Neuronal stem cell (in vitro differentiated cells): ENCODE measurements around the gene PADI1.
A peak's percentile ranks its signal among the peaks of the same experiment; 100 is the strongest.

Experiments used
- DNase-seq: peaks from one replicate; pipeline ENCODE4 v3.0.0-alpha.2; 2013; ENCODE audit warnings: low spot score
- H2AFZ ChIP-seq: one replicate; pipeline ENCODE4 v1.6.1; 2013; ENCODE audit warnings: mild to moderate bottlenecking, low read length, inconsistent platforms
- H2AK5ac ChIP-seq: 2 replicates; pipeline ENCODE4 v1.6.1; 2013; ENCODE audit warnings: low read depth, mild to moderate bottlenecking, inconsistent platforms, low read length, moderate library complexity, mixed read lengths
- H2BK120ac ChIP-seq: 2 replicates; pipeline ENCODE4 v1.6.1; 2013; ENCODE audit warnings: low read depth, mild to moderate bottlenecking, inconsistent platforms, low read length, moderate library complexity, mixed read lengths
- H2BK12ac ChIP-seq: one replicate; pipeline ENCODE4 v1.6.1; 2013; ENCODE audit warnings: low read length, inconsistent platforms
- H2BK15ac ChIP-seq: 2 replicates; pipeline ENCODE4 v1.6.1; 2013; ENCODE audit warnings: mild to moderate bottlenecking, low read length, inconsistent platforms, mixed read lengths
- H2BK5ac ChIP-seq: one replicate; pipeline ENCODE4 v1.6.1; 2013; ENCODE audit warnings: inconsistent platforms, mild to moderate bottlenecking, low read length, moderate library complexity
- H3K14ac ChIP-seq: one replicate; pipeline ENCODE4 v1.6.1; 2013; ENCODE audit warnings: low read length, inconsistent platforms
- H3K18ac ChIP-seq: 2 replicates; pipeline ENCODE4 v1.6.1; 2013; ENCODE audit warnings: low read length, inconsistent platforms
- H3K23ac ChIP-seq: 2 replicates; pipeline ENCODE4 v1.6.1; 2013; ENCODE audit warnings: low read depth, mild to moderate bottlenecking, mixed read lengths, low read length, inconsistent platforms; ENCODE audit not compliant: poor library complexity
- H3K27ac ChIP-seq: replicated peaks from 3 replicates; pipeline ENCODE4 v1.5.1; 2013; ENCODE audit warnings: low read length, inconsistent platforms
- H3K27me3 ChIP-seq, 3 experiments: 2 replicates each; pipeline ENCODE4 v1.6.1; 2013; ENCODE audit warnings: low read length in 3 of 3, mild to moderate bottlenecking in 2 of 3, inconsistent platforms in 1 of 3, low read depth in 1 of 3, mixed read lengths in 1 of 3, moderate library complexity in 1 of 3; ENCODE audit not compliant: control insufficient read depth in 3 of 3, insufficient read depth in 3 of 3
- H3K36me3 ChIP-seq, 2 donors: replicated peaks in 1 of 2; 2 replicates each; pipeline ENCODE4 v1.6.1; 2013; ENCODE audit warnings: low read length in 2 of 2; ENCODE audit not compliant: control insufficient read depth in 2 of 2, insufficient read depth in 2 of 2
- H3K4ac ChIP-seq: 2 replicates; pipeline ENCODE4 v1.6.1; 2013; ENCODE audit warnings: inconsistent platforms, mild to moderate bottlenecking, low read length, moderate library complexity
- H3K4me1 ChIP-seq, 2 donors: 1 replicate in 1 of 2; 2 replicates in 1 of 2; pipeline ENCODE4 v1.6.1; 2013; ENCODE audit warnings: low read length in 2 of 2, low read depth in 1 of 2; ENCODE audit not compliant: control insufficient read depth in 2 of 2, insufficient read depth in 1 of 2
- H3K4me2 ChIP-seq: one replicate; pipeline ENCODE4 v1.6.1; 2013; ENCODE audit warnings: mild to moderate bottlenecking, low read length, inconsistent platforms; ENCODE audit not compliant: insufficient read depth, poor library complexity, severe bottlenecking
- H3K4me3 ChIP-seq, 2 donors: 2 replicates each; pipeline ENCODE4 v1.5.1; 2013; ENCODE audit warnings: low read length in 2 of 2, mild to moderate bottlenecking in 2 of 2, inconsistent platforms in 1 of 2, moderate library complexity in 1 of 2
- H3K79me1 ChIP-seq: one replicate; pipeline ENCODE4 v1.6.1; 2013; ENCODE audit warnings: low read depth, mild to moderate bottlenecking, inconsistent platforms, low read length, moderate library complexity
- H3K9ac ChIP-seq: one replicate; pipeline ENCODE4 v1.6.1; 2013; ENCODE audit warnings: mild to moderate bottlenecking, low read depth, low read length, inconsistent platforms; ENCODE audit not compliant: poor library complexity
- H3K9me3 ChIP-seq, 2 donors: replicated peaks in 1 of 2; 2 replicates each; pipeline versions ENCODE3 to v1.6.1; 2013; ENCODE audit warnings: low read length in 2 of 2, mild to moderate bottlenecking in 2 of 2, inconsistent platforms in 1 of 2, low read depth in 1 of 2, mixed read lengths in 1 of 2, moderate library complexity in 1 of 2; ENCODE audit not compliant: control insufficient read depth in 2 of 2, insufficient read depth in 1 of 2
- H4K8ac ChIP-seq: one replicate; pipeline ENCODE4 v1.6.1; 2013; ENCODE audit warnings: low read depth, mild to moderate bottlenecking, inconsistent platforms, low read length, moderate library complexity
- H4K91ac ChIP-seq: one replicate; pipeline ENCODE4 v1.6.1; 2013; ENCODE audit warnings: low read length, low read depth, mild to moderate bottlenecking, inconsistent platforms; ENCODE audit not compliant: poor library complexity
- WGBS, 2 donors: extraction: QIAGEN DNeasy Blood & Tissue Kit; methylation state at CpG; one replicate each; pipeline ENCODE4 v1.1.7; 2013; ENCODE audit warnings: missing lambda C conversion rate in 2 of 2, mixed read lengths in 1 of 2; ENCODE audit not compliant: insufficient read length in 2 of 2, insufficient replicate concordance in 1 of 2; ENCODE audit errors: extremely low coverage in 2 of 2; 5-methylcytosine and 5-hydroxymethylcytosine counted together

Gene PADI1

GRCh38 chr1:17218939-17219338 is 14.0 kb downstream of the PADI1 start:
- Histone ChIP-seq H3K18ac (peak overlapping the region; percentile 64), H3K9ac (no peak overlapping the region), H3K4me3 (no peak overlapping the region), H3K36me3 (no peaks in the 10 kb centered on the region), H3K4ac (no peak overlapping the region), H2BK15ac (no peak overlapping the region), H3K27me3 (peaks cover 0 to 42% (median 2%) of the 10 kb centered on the region in 3 experiments), H2AFZ (no peak overlapping the region), H4K8ac (no peak overlapping the region), H3K23ac (no peak overlapping the region), H3K9me3 (no peaks in the 10 kb centered on the region), H2BK120ac (peak overlapping the region; percentile 29), H4K91ac (no peak overlapping the region), H2AK5ac (no peak overlapping the region), H3K4me2 (no peak overlapping the region), H3K14ac (no peak overlapping the region), H2BK5ac (no peak overlapping the region), H3K27ac (no peak overlapping the region), H3K79me1 (no peaks in the 10 kb centered on the region), H3K4me1 (no peaks in the 10 kb centered on the region), H2BK12ac (no peak overlapping the region)
- WGBS, 2 donors = no CpG with 5 or more reads among the region's 7 CpGs
- DNase-seq = no peak

DNA sequence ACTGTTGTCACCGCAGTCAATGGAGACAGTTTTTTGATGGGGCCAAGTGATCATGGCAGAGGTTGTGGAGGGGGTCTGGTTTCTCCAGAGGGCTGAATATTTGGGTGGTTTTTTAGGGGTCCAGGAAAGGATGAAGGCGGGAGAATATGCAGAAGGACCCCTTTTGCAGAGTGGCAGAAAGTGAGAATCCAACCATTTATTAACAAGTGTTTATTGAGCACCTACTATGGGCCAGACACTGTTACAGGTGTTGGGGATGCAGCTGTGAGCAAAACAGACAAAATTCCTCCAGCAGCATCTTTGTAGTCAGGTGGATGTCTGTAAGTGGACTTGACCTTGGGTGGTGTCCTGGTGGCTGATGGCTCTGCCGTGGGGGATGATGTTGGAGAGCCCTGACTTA is 15.4 kb downstream of the PADI1 start:
- H2BK120ac ChIP-seq = no peak overlapping the region
- peak overlapping the region; percentile 16 for H3K18ac ChIP-seq
- no peak overlapping the region for H4K8ac ChIP-seq
- H3K36me3 ChIP-seq = no peaks in the 10 kb centered on the region
- H2AK5ac ChIP-seq = no peak overlapping the region
- no peak overlapping the region for H3K27ac ChIP-seq
- H3K4me1 ChIP-seq = no peaks in the 10 kb centered on the region
- no CpG with 5 or more reads among the region's 3 CpGs for WGBS, 2 donors
- H3K23ac ChIP-seq = no peak overlapping the region
- no peak overlapping the region for H4K91ac ChIP-seq
- H3K9me3 ChIP-seq = no peaks in the 10 kb centered on the region
- no peak for DNase-seq
- H2BK5ac ChIP-seq = no peak overlapping the region
- no peak overlapping the region for H3K4ac ChIP-seq
- no peak overlapping the region for H3K9ac ChIP-seq
- H3K14ac ChIP-seq = no peak overlapping the region
- H3K4me2 ChIP-seq = no peak overlapping the region
- H2AFZ ChIP-seq = no peak overlapping the region
- peaks cover 0 to 32% (median 2%) of the 10 kb centered on the region in 3 experiments for H3K27me3 ChIP-seq
- no peaks in the 10 kb centered on the region for H3K79me1 ChIP-seq
- H2BK15ac ChIP-seq = no peak overlapping the region
- H3K4me3 ChIP-seq = no peak overlapping the region
- no peak overlapping the region for H2BK12ac ChIP-seq

DNA sequence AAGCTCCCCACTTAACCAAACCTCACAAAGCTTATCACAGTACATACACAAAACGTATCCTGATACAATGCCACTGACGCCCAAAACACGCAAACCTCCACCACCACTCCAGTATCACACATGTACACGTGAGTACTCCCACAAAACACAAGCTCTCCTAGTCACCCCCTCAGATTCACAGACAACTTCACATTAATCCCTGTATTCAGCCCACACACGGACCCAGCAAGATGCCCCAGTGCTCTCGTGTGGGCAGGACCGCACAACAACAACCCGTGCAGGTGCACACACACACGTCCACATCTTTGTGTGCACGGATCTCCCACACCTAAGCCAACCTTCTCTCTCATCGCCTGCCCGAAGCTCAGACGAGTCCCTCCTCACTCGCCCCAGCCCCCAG is 17.6 kb downstream of the PADI1 start:
- Histone ChIP-seq H3K79me1 (no peaks in the 10 kb centered on the region), H4K91ac (no peak overlapping the region)

GRCh38 chr1:17224434-17224833 is 19.5 kb downstream of the PADI1 start:
- Histone ChIP-seq H3K4me3 (no peak overlapping the region), H3K4me2 (no peak overlapping the region), H3K9ac (peak overlapping the region; percentile 50), H3K79me1 (no peaks in the 10 kb centered on the region), H3K18ac (peak overlapping the region; percentile 65), H3K36me3 (no peaks in the 10 kb centered on the region), H3K4me1 (no peaks in the 10 kb centered on the region), H2BK5ac (peak overlapping the region; percentile 15), H3K27ac (no peak overlapping the region), H3K23ac (no peak overlapping the region), H3K9me3 (no peaks in the 10 kb centered on the region), H2AK5ac (peak overlapping the region; percentile 13), H3K4ac (no peak overlapping the region), H2BK12ac (no peak overlapping the region), H4K8ac (no peak overlapping the region), H2AFZ (no peak overlapping the region), H3K14ac (no peak overlapping the region), H2BK15ac (no peak overlapping the region), H2BK120ac (no peak overlapping the region), H4K91ac (no peak overlapping the region), H3K27me3 (peaks cover 0 to 23% (median 0%) of the 10 kb centered on the region in 3 experiments)
- no CpG with 5 or more reads among the region's 4 CpGs for WGBS, 2 donors
- DNase-seq = no peak

More for the DNA sequence above, 17.6 kb downstream of the PADI1 start:
- Histone ChIP-seq H2AK5ac (peak overlapping the region; percentile 30), H3K36me3 (no peaks in the 10 kb centered on the region), H2BK120ac (no peak overlapping the region), H2BK5ac (no peak overlapping the region), H3K9me3 (no peaks in the 10 kb centered on the region), H3K14ac (no peak overlapping the region), H3K9ac (no peak overlapping the region), H2BK12ac (no peak overlapping the region), H3K27ac (no peak overlapping the region), H3K4me2 (no peak overlapping the region), H3K27me3 (peaks cover 0 to 28% (median 0%) of the 10 kb centered on the region in 3 experiments), H2BK15ac (no peak overlapping the region), H3K4ac (no peak overlapping the region), H3K18ac (peak overlapping the region; percentile 23), H3K4me3 (no peak overlapping the region), H4K8ac (no peak overlapping the region), H2AFZ (no peak overlapping the region), H3K23ac (no peak overlapping the region), H3K4me1 (no peaks in the 10 kb centered on the region)
- WGBS, 2 donors = no CpG with 5 or more reads among the region's 14 CpGs
- DNase-seq = no peak
